Spleen (tissue), 7 donors: Measurements from ENCODE around the gene MRPL4.

Source experiments
- CTCF ChIP-seq, 11 experiments: fragments of 200-600 bp in 7 of 11; fragments of 450-650 bp in 4 of 11; sonication (generic) in 4 of 11; IDR thresholded peaks in 8 of 11; conservative IDR thresholded peaks in 3 of 11; 1 replicate in 7 of 11; 2 replicates in 4 of 11; pipeline versions ENCODE4 v1.4.0 to v1.8.0; 2016 to 2021; ENCODE audit warnings: antibody characterized with exemption in 11 of 11, inconsistent platforms in 4 of 11, mild to moderate bottlenecking in 1 of 11
- POLR2AphosphoS5 ChIP-seq, 3 donors: sonication (generic); formaldehyde crosslinking; IDR thresholded peaks; one replicate each; pipeline ENCODE4 v1.5.1; 2017; ENCODE audit warnings: antibody characterized with exemption in 3 of 3
- donor health status: DM: no; HTN: no; CAD: no; lungs with moderate emphysema.
- donor health status: DM: no; HTN: no; CAD: no.
- donor health status: DM: no; HTN: no; CAD: no.

GRCh38 chr19:10214784-10215183, 37.2 kb upstream of the MRPL4 start:
- TF ChIP-seq CTCF (IDR thresholded peaks at IDR 0.05 in 8 of 11, conservative IDR thresholded peaks at IDR 0.05 in 3 of 11) = no peak
- TF ChIP-seq POLR2AphosphoS5 (IDR thresholded peaks at IDR 0.05) = no peak
